ENCODE results near the gene MYL6. TPM values are rescaled to one million over a fixed set of nuclear protein-coding genes. Genes with fewer than 3 reads are reported as not detected.

The MYL6 gene
- 1,112 TPM for polyA plus RNA-seq (2013, experiment 1 of 2)
- polyA plus RNA-seq (2013, experiment 2 of 2): 1,108 TPM

- H3K4ac ChIP-seq (ENCODE audit: low read length): peak within 1 kb of the TSS; percentile 53
- H3K79me1 ChIP-seq (ENCODE audit: low read depth, low read length): no peaks in the 10 kb centered on the region
- peak within 1 kb of the TSS; percentile 95 for H3K18ac ChIP-seq (ENCODE audit: low read length)
- no peaks in the 10 kb centered on the region for H3K9me3 ChIP-seq (replicated peaks in 1 of 2; ENCODE audit: control insufficient read depth in 2 of 2, insufficient read depth in 1 of 2, low read depth in 1 of 2, low read length in 2 of 2)
- DNase-seq (ENCODE audit: low spot score): peak; percentile 93
- H2BK5ac ChIP-seq (ENCODE audit: low read length): peak within 1 kb of the TSS; percentile 62
- H2AK5ac ChIP-seq (ENCODE audit: low read depth, low read length): peak within 1 kb of the TSS; percentile 65
- peak within 1 kb of the TSS; percentile 60 for H3K4me2 ChIP-seq (ENCODE audit: insufficient read depth, low read length, poor library complexity, severe bottlenecking)
- peak within 1 kb of the TSS; percentile 71 for H2BK15ac ChIP-seq (ENCODE audit: low read length)
- H4K8ac ChIP-seq (ENCODE audit: low read depth, low read length): no peak within 1 kb of the TSS
- H2BK12ac ChIP-seq (ENCODE audit: low read length): no peak within 1 kb of the TSS
- H3K27me3 ChIP-seq (ENCODE audit: control insufficient read depth in 3 of 3, insufficient read depth in 3 of 3, low read depth in 1 of 3, low read length in 3 of 3): no peaks in the 10 kb centered on the region
- H2AFZ ChIP-seq (ENCODE audit: low read length): peak within 1 kb of the TSS; percentile 66
- WGBS, 2 donors (ENCODE audit: extremely low coverage in 2 of 2, insufficient read length in 2 of 2, insufficient replicate concordance in 1 of 2): no CpG with 5 or more reads among the region's 30 CpGs
- no peak within 1 kb of the TSS for H2BK120ac ChIP-seq (ENCODE audit: low read depth, low read length)
- peak within 1 kb of the TSS; percentile 11 for H3K14ac ChIP-seq (ENCODE audit: low read length)
- H3K23ac ChIP-seq (ENCODE audit: low read depth, low read length, poor library complexity): peak within 1 kb of the TSS; percentile 99
- peak within 1 kb of the TSS; percentile 90 for H3K9ac ChIP-seq (ENCODE audit: low read depth, low read length, poor library complexity)
- peaks cover 31 to 40% of the 10 kb centered on the region in 2 donors for H3K4me1 ChIP-seq (ENCODE audit: control insufficient read depth in 2 of 2, insufficient read depth in 1 of 2, low read depth in 1 of 2, low read length in 2 of 2)
- no peak within 1 kb of the TSS for H4K91ac ChIP-seq (ENCODE audit: low read depth, low read length, poor library complexity)
- peak within 1 kb of the TSS; percentile 96 for H3K27ac ChIP-seq (replicated peaks; ENCODE audit: low read length)
- peak within 1 kb of the TSS; percentile 85 to 91 for H3K4me3 ChIP-seq (ENCODE audit: low read length in 2 of 2)
- H3K36me3 ChIP-seq (replicated peaks in 1 of 2; ENCODE audit: control insufficient read depth in 2 of 2, insufficient read depth in 2 of 2, low read length in 2 of 2): peaks cover 38 to 57% of the 10 kb centered on the region in 2 donors
Measured at GRCh38 chr12:56158029-56158925, at the start of gene MYL6. Gene MYL6, plus strand, starts transcription at chr12:56158359. Its CDS starts 43 bp downstream, at chr12:56158402.

GRCh38 chr12:56110571-56110970, 47.6 kb upstream of the MYL6 start:
- WGBS, 2 donors (ENCODE audit: extremely low coverage in 2 of 2, insufficient read length in 2 of 2, insufficient replicate concordance in 1 of 2): no CpG with 5 or more reads among the region's 5 CpGs
- Histone ChIP-seq H3K27ac (replicated peaks; ENCODE audit: low read length) (no peak overlapping the region), H2AFZ (ENCODE audit: low read length) (no peak overlapping the region)

GRCh38 chr12:56114084-56114483, 44.1 kb upstream of the MYL6 start:
- H2BK120ac ChIP-seq (ENCODE audit: low read depth, low read length): no peak overlapping the region
- no peak overlapping the region for H4K8ac ChIP-seq (ENCODE audit: low read depth, low read length)
- H3K36me3 ChIP-seq (replicated peaks in 1 of 2; ENCODE audit: control insufficient read depth in 2 of 2, insufficient read depth in 2 of 2, low read length in 2 of 2): peaks cover 30 to 62% of the 10 kb centered on the region in 2 donors
- peaks cover 5 to 8% of the 10 kb centered on the region in 2 donors for H3K4me1 ChIP-seq (ENCODE audit: control insufficient read depth in 2 of 2, insufficient read depth in 1 of 2, low read depth in 1 of 2, low read length in 2 of 2)
- H3K4ac ChIP-seq (ENCODE audit: low read length): no peak overlapping the region
- no peak overlapping the region for H3K23ac ChIP-seq (ENCODE audit: low read depth, low read length, poor library complexity)
- H4K91ac ChIP-seq (ENCODE audit: low read depth, low read length, poor library complexity): no peak overlapping the region
- no peak overlapping the region for H2AFZ ChIP-seq (ENCODE audit: low read length)
- no peak overlapping the region for H3K4me3 ChIP-seq (ENCODE audit: low read length in 2 of 2)
- WGBS, 2 donors (ENCODE audit: extremely low coverage in 2 of 2, insufficient read length in 2 of 2, insufficient replicate concordance in 1 of 2): no CpG with 5 or more reads among the region's 1 CpG
- no peak overlapping the region for H3K4me2 ChIP-seq (ENCODE audit: insufficient read depth, low read length, poor library complexity, severe bottlenecking)
- no peak overlapping the region for H3K14ac ChIP-seq (ENCODE audit: low read length)
- DNase-seq (ENCODE audit: low spot score): no peak
- H3K9ac ChIP-seq (ENCODE audit: low read depth, low read length, poor library complexity): no peak overlapping the region
- H3K79me1 ChIP-seq (ENCODE audit: low read depth, low read length): peaks cover 2% of the 10 kb centered on the region
- no peak overlapping the region for H2BK5ac ChIP-seq (ENCODE audit: low read length)
- H2AK5ac ChIP-seq (ENCODE audit: low read depth, low read length): no peak overlapping the region
- H3K9me3 ChIP-seq (replicated peaks in 1 of 2; ENCODE audit: control insufficient read depth in 2 of 2, insufficient read depth in 1 of 2, low read depth in 1 of 2, low read length in 2 of 2): peaks cover 0 to 7% of the 10 kb centered on the region in 2 donors
- no peak overlapping the region for H3K18ac ChIP-seq (ENCODE audit: low read length)
- no peaks in the 10 kb centered on the region for H3K27me3 ChIP-seq (ENCODE audit: control insufficient read depth in 3 of 3, insufficient read depth in 3 of 3, low read depth in 1 of 3, low read length in 3 of 3)
- H2BK15ac ChIP-seq (ENCODE audit: low read length): no peak overlapping the region
- no peak overlapping the region for H3K27ac ChIP-seq (replicated peaks; ENCODE audit: low read length)
- H2BK12ac ChIP-seq (ENCODE audit: low read length): no peak overlapping the region

More at GRCh38 chr12:56110571-56110970, 47.6 kb upstream of the MYL6 start:
- no peaks in the 10 kb centered on the region for H3K27me3 ChIP-seq (ENCODE audit: control insufficient read depth in 3 of 3, insufficient read depth in 3 of 3, low read depth in 1 of 3, low read length in 3 of 3)
- H3K9ac ChIP-seq (ENCODE audit: low read depth, low read length, poor library complexity): no peak overlapping the region
- H3K36me3 ChIP-seq (replicated peaks in 1 of 2; ENCODE audit: control insufficient read depth in 2 of 2, insufficient read depth in 2 of 2, low read length in 2 of 2): peaks cover 47 to 87% of the 10 kb centered on the region in 2 donors
- H2BK5ac ChIP-seq (ENCODE audit: low read length): no peak overlapping the region
- H2BK15ac ChIP-seq (ENCODE audit: low read length): no peak overlapping the region
- peaks cover 2 to 7% of the 10 kb centered on the region in 2 donors for H3K4me1 ChIP-seq (ENCODE audit: control insufficient read depth in 2 of 2, insufficient read depth in 1 of 2, low read depth in 1 of 2, low read length in 2 of 2)
- no peak overlapping the region for H2BK120ac ChIP-seq (ENCODE audit: low read depth, low read length)
- H2AK5ac ChIP-seq (ENCODE audit: low read depth, low read length): no peak overlapping the region
- no peak overlapping the region for H3K4ac ChIP-seq (ENCODE audit: low read length)
- H3K14ac ChIP-seq (ENCODE audit: low read length): no peak overlapping the region
- no peak overlapping the region for H4K91ac ChIP-seq (ENCODE audit: low read depth, low read length, poor library complexity)
- H3K79me1 ChIP-seq (ENCODE audit: low read depth, low read length): peaks cover 2% of the 10 kb centered on the region
- no peak overlapping the region for H3K4me3 ChIP-seq (ENCODE audit: low read length in 2 of 2)
- H3K18ac ChIP-seq (ENCODE audit: low read length): no peak overlapping the region
- no peak for DNase-seq (ENCODE audit: low spot score)
- peaks cover 0 to 7% of the 10 kb centered on the region in 2 donors for H3K9me3 ChIP-seq (replicated peaks in 1 of 2; ENCODE audit: control insufficient read depth in 2 of 2, insufficient read depth in 1 of 2, low read depth in 1 of 2, low read length in 2 of 2)
- H3K23ac ChIP-seq (ENCODE audit: low read depth, low read length, poor library complexity): no peak overlapping the region
- H4K8ac ChIP-seq (ENCODE audit: low read depth, low read length): no peak overlapping the region
- H2BK12ac ChIP-seq (ENCODE audit: low read length): no peak overlapping the region
- no peak overlapping the region for H3K4me2 ChIP-seq (ENCODE audit: insufficient read depth, low read length, poor library complexity, severe bottlenecking)

GRCh38 chr12:56115329-56115728, 42.8 kb upstream of the MYL6 start:
- H3K27ac ChIP-seq (replicated peaks; ENCODE audit: low read length): no peak overlapping the region
- peak overlapping the region; percentile 81 for H2AFZ ChIP-seq (ENCODE audit: low read length)
- no peak overlapping the region for H4K8ac ChIP-seq (ENCODE audit: low read depth, low read length)
- no peaks in the 10 kb centered on the region for H3K27me3 ChIP-seq (ENCODE audit: control insufficient read depth in 3 of 3, insufficient read depth in 3 of 3, low read depth in 1 of 3, low read length in 3 of 3)
- no peak overlapping the region for H2BK120ac ChIP-seq (ENCODE audit: low read depth, low read length)
- no peak overlapping the region for H2BK15ac ChIP-seq (ENCODE audit: low read length)
- H4K91ac ChIP-seq (ENCODE audit: low read depth, low read length, poor library complexity): no peak overlapping the region
- H3K18ac ChIP-seq (ENCODE audit: low read length): no peak overlapping the region
- H3K4me2 ChIP-seq (ENCODE audit: insufficient read depth, low read length, poor library complexity, severe bottlenecking): peak overlapping the region; percentile 51
- peaks cover 25 to 57% of the 10 kb centered on the region in 2 donors for H3K36me3 ChIP-seq (replicated peaks in 1 of 2; ENCODE audit: control insufficient read depth in 2 of 2, insufficient read depth in 2 of 2, low read length in 2 of 2)
- peaks cover 6 to 16% of the 10 kb centered on the region in 2 donors for H3K4me1 ChIP-seq (ENCODE audit: control insufficient read depth in 2 of 2, insufficient read depth in 1 of 2, low read depth in 1 of 2, low read length in 2 of 2)
- no peak overlapping the region for H2BK12ac ChIP-seq (ENCODE audit: low read length)
- no peak overlapping the region for H2BK5ac ChIP-seq (ENCODE audit: low read length)
- H2AK5ac ChIP-seq (ENCODE audit: low read depth, low read length): no peak overlapping the region
- no peak overlapping the region for H3K4ac ChIP-seq (ENCODE audit: low read length)
- no peak overlapping the region for H3K23ac ChIP-seq (ENCODE audit: low read depth, low read length, poor library complexity)
- peaks cover 2% of the 10 kb centered on the region for H3K79me1 ChIP-seq (ENCODE audit: low read depth, low read length)
- H3K9me3 ChIP-seq (replicated peaks in 1 of 2; ENCODE audit: control insufficient read depth in 2 of 2, insufficient read depth in 1 of 2, low read depth in 1 of 2, low read length in 2 of 2): peaks cover 0 to 7% of the 10 kb centered on the region in 2 donors
- H3K4me3 ChIP-seq (ENCODE audit: low read length in 2 of 2): no peak overlapping the region
- no peak overlapping the region for H3K9ac ChIP-seq (ENCODE audit: low read depth, low read length, poor library complexity)
- WGBS, 2 donors (ENCODE audit: extremely low coverage in 2 of 2, insufficient read length in 2 of 2, insufficient replicate concordance in 1 of 2): no CpG with 5 or more reads among the region's 10 CpGs
- no peak overlapping the region for H3K14ac ChIP-seq (ENCODE audit: low read length)
- no peak for DNase-seq (ENCODE audit: low spot score)

Measured in neuronal stem cell (in vitro differentiated cells).